GM11168 (cell line): ENCODE results near the gene ETS1.
"Not testable (repeated sequence)": the region's sequence is repeated elsewhere in the genome, so short reads cannot be mapped to it uniquely, and the experiment has no call there.

Experiments used
- in situ Hi-C: fragments of 300-500 bp; cut with MboI; formaldehyde crosslinking; loops from one replicate; pipeline ENCODE4 v1.12.0; 2022; ENCODE audit warnings: low sequenced_read_pairs; ENCODE audit not compliant: unreplicated experiment

Gene ETS1

DNA sequence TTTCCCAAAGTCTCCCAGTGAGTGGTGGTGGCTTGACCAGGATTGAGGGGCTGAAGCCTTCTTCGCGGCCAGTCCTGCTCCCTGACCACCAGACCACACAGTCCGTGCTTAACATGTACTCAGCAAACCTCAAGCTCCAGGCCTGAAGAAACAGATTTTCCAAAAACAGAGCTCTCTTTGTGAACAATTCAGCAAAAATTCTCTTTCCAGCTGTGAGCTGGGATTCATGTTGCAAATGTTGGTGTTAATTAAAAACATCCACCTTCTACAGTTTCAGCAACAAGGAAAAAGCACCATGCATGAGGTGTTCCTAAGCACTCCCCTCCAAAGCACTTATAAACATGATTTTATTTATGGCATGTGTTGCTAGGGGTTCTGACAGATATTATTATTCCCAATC, 129.5 kb downstream of the ETS1 start:
- in situ Hi-C loops, result no loop called here

GRCh38 chr11:128456566-128457268, 130.6 kb downstream of the ETS1 start:
- in situ Hi-C loops, result no loop called here

DNA sequence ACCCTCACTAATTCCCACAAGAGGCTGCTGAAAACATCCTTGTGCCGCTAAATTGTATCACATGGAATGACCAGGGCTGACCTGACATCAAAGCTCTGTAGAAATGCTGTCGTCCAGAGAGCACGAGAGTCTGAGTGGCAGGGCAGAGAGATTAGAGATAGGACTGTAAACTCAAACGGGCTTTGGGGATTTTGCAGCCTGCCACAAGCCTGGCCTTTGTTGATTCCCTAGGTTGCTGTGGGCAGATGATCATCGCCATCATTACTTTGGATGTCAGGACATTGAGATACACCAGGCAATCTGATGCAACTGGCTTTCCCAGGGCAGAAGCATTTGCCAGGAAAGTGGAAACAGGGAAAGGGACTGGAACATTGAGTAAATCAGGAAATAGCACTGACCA, 131.6 kb downstream of the ETS1 start:
- in situ Hi-C loops, result no loop called here

- in situ Hi-C loops, result no loop called here
These were observed 133.7 kb downstream of the ETS1 start for GRCh38 chr11:128453444-128454336.

DNA sequence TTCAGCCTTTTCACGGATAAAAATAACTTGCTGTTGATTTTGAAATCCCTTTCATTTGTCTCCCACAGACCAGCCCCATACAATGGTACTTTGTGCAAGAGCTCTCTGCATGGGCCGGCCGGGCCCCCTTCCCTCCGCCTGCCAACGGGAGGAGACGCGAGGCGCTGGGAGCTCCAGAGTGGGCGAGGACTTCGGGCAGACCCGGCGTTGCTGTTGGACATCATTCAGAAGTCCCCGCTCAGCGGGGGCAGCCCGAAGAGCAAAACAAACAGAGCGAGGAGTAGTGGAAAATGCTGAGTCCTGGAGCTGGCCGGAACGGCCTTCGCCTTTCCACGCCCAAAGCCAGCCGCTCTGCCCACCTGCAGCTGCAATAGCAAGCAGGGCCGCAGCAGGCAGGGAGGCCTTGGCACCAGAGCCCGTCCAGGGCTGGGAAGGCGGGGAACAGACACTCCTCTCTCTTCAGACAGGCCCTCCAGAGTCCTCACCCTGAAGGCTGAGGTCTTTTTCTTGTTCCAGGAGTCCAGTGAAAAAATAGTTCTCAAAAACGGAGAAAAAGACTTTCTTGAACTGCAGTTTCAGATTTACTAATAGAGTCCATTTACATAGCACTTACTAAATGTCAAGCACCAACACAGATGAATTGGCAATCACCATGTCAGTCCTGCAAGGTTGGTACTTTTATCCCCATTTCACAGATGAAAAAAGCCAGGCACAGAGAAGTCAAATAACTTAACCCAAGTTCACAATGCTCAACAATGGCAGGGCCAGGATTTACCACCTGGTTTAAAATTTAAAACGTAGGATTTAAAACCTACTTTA, 135.5 kb downstream of the ETS1 start:
- in situ Hi-C loops, result no loop called here

GRCh38 chr11:128450882-128451651, 136.3 kb downstream of the ETS1 start:
- in situ Hi-C loops, result no loop called here

DNA sequence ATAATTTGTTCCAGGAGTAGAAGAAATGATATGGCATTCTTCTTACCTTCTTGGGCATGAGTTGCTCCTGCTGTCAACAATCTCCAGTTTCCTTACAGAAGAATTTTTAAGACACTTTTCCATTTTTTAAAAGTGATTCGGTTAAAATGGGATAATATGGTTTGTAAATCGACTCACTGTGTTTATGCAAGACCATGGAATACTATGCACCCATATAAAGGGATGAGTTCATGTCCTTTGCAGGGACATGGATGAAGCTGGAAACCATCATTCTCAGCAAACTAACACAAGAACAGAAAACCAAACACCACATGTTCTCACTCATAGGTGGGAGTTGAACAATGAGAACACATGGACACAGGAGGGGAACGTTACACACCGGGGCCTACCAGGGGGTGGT, 136.9 kb downstream of the ETS1 start:
- in situ Hi-C loops, result not testable (repeated sequence)

DNA sequence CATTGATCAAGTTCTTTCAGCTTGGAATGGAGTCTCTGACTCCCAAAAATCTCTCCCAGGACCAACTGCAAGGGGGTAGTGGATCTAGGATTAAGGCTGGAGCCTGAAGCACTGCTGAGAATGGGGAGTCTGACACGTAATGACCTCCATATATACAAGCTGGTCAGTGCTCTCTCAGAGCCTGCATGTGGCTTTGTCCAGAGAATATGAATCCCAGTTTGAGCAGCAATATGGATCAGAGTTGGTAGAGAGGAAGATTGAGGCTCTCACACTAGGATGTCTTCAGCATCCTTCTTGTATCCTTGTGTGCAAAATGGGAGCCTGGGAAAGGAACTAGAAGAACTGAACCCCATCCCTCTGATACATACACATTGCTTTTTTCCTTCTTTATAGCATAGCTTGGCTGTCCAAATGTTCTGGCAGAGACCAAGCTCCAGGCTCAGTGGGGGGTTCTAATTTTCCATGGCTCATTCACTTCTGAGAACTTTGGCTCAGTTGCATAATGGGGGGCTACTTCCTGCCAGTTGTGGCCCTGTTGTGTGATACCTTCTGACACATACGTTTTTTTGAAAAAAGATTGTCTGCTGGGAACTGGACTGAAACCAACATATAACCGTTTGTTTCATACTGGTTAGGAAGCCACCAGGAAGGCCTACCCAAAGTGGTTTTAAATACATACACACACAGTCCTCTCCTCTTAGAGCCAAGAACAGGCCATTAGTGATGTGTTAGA, 138.2 kb downstream of the ETS1 start:
- in situ Hi-C loops, result no loop called here

- in situ Hi-C loops, result no loop called here
These were observed 139.0 kb downstream of the ETS1 start for GRCh38 chr11:128448200-128448886.

GRCh38 chr11:128447233-128447632, 140.1 kb downstream of the ETS1 start:
- in situ Hi-C loops, result no loop called here

- in situ Hi-C loops, result not testable (repeated sequence)
These were observed 141.4 kb downstream of the ETS1 start for GRCh38 chr11:128445921-128446320.

DNA sequence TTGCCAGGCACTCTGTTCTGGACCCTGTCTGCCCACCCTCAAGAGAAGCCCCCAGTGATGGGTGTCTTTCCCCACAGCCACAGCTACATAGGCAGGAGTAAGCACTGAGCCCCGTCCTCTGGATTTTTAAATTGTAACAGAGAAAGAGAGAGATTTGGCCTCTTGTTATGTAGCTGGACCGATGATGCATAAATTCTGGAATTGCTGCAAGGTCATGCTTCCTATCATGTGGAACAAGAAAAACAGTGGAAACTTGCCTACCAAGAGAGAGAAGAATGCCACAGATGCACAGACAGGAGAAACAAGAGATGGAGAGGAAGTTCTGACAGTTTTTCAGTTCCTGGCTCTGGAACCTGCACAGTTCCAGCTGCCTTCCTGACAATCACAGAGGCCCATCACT, 150.2 kb downstream of the ETS1 start:
- in situ Hi-C loops, result no loop called here

- in situ Hi-C loops, result no loop called here
These were observed 152.5 kb downstream of the ETS1 start for GRCh38 chr11:128434818-128435217.

DNA sequence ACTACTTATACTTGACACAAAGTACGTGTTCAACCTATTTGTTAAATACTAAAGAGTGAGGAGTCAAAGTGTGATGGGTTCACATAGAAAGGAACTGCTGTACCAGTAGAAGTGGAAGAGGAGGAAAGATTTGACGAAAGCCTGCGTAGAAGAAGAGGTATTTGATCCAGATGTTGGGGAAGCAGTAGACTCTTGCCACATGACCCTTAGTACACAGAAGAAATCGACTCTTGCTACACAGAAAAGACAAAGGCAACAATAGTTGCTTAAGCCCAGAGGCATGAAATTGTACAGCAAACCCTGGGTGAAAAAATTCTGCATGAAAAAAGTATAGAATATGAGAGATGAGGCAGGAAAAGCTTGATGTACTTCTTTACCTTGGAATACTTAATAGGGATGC, 152.9 kb downstream of the ETS1 start:
- in situ Hi-C loops, result no loop called here

DNA sequence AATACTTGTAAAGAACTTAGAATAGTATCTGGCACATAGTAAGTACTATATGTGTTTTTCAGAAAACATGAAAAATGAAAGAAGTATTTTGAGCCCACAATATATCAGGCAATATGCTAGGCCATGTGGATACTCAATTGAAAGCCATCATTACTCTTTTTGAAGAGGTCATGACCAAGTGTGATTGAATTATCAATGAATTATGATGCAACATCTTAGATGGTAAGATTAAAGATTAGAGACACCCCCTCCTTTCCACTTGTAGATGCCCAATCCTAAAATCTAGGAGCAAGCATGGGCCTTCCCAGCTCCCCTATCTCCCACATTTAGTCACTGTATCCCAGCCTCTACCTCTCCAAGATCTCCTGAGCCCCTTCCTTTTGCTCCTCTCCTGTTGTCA, 154.4 kb downstream of the ETS1 start:
- in situ Hi-C loops, result no loop called here

DNA sequence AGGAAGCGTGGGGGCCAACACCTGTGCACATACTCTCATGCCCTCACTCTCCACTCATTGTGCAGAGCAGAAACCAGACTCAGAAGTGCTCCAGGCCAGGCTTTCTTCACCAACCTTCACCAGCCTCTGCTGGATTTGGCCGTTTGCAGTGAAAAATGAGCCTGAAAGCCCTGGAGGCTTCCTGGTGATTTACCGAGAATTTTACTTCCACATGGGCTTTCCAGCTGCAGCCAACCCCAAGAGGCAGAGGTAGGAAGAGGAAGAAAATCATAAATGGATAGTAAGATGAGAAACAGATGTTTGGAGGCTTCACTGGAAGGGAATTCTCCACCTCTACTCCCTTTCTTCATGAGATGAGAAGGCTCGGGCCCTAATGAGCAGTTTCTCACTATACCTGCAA, 155.4 kb downstream of the ETS1 start:
- in situ Hi-C loops, result no loop called here

DNA sequence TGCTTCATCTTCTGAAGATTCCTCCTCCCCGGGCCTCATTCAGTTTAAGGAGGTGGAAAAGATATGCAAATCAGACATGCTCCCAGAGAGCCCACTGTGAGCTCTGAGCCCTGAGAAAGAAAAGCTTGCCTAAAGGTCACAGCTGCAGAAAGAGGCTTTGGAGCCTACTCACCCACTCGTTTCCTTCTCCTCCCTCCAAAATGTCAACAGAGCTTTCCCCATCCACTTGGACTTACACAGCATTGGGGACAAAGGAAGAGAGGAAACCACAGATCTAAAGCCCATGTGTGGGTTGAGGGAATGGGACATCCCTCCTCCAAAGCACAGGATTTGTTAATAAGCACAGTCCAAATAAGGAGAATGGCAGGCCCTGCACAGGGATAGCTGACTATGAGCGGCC, 158.4 kb downstream of the ETS1 start:
- in situ Hi-C loops, result no loop called here

DNA sequence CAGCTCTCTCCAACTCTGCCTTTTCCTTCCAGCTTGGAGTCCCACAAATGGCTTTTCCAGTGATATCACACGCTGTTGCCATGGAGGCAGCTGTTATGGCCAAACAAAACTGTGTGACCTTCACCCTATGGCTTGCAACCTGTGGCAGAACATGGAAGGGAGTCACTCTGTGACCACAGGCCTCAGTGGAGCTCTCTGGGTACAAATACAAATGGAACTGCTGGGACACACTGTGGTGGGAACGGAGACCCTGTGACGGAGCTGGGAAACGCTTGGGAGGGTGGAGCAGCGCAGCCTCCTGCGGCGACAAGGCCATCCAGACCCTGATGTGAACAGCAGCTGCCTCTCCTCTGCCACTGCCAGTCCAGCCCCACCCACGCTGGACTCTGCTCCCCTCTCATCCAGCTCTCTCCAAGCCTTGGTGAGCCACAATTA, 162.5 kb downstream of the ETS1 start:
- in situ Hi-C loops, result no loop called here

- in situ Hi-C loops, result no loop called here
These were observed 163.1 kb downstream of the ETS1 start for GRCh38 chr11:128424271-128424711.
